ENCODE results near the gene BARX2.

DNA sequence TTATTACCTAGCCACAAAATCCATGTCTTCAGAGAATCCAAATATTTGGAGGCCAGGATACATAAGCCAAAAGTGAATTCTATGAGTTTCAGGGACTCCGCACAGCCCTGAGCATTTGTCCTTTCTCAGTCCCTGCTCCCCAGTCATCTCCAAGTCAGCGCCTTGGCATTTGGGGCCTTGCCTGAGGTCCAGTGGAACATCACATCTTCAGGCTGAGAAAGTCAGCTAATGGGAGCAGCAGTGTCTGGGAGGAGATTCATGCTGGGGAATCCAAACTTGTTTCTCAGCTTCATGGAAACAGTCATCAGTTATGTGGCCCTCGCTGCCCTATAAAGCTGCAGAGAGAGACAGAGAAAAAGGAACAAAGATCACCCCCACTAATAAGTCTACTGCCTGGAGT lies 70.9 kb downstream of the BARX2 start:
- TF ChIP-seq POLR2AphosphoS5 (IDR thresholded peaks at IDR 0.05; ENCODE audit: low read depth, low read length) (no peak), TAF1 (IDR thresholded peaks at IDR 0.05; ENCODE audit: borderline replicate concordance, insufficient read depth, low read length) (no peak), FOXP2 (optimal IDR thresholded peaks at IDR 0.05; ENCODE audit: borderline replicate concordance, extremely low read depth, extremely low read length, insufficient read depth) (no peak), SIN3A (IDR thresholded peaks at IDR 0.05; ENCODE audit: borderline replicate concordance, insufficient read depth, low read length) (no peak)
- TF ChIP-seq, protein P1, sequence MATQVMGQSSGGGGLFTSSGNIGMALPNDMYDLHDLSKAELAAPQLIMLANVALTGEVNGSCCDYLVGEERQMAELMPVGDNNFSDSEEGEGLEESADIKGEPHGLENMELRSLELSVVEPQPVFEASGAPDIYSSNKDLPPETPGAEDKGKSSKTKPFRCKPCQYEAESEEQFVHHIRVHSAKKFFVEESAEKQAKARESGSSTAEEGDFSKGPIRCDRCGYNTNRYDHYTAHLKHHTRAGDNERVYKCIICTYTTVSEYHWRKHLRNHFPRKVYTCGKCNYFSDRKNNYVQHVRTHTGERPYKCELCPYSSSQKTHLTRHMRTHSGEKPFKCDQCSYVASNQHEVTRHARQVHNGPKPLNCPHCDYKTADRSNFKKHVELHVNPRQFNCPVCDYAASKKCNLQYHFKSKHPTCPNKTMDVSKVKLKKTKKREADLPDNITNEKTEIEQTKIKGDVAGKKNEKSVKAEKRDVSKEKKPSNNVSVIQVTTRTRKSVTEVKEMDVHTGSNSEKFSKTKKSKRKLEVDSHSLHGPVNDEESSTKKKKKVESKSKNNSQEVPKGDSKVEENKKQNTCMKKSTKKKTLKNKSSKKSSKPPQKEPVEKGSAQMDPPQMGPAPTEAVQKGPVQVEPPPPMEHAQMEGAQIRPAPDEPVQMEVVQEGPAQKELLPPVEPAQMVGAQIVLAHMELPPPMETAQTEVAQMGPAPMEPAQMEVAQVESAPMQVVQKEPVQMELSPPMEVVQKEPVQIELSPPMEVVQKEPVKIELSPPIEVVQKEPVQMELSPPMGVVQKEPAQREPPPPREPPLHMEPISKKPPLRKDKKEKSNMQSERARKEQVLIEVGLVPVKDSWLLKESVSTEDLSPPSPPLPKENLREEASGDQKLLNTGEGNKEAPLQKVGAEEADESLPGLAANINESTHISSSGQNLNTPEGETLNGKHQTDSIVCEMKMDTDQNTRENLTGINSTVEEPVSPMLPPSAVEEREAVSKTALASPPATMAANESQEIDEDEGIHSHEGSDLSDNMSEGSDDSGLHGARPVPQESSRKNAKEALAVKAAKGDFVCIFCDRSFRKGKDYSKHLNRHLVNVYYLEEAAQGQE (IDR thresholded peaks at IDR 0.05; ENCODE audit: insufficient read depth in 1 of 2, low read depth in 2 of 2, low read length in 2 of 2): no peak

Data from PFSK-1 (cell line).